CD8-positive, alpha-beta memory T cell (primary cell): ENCODE data around the gene OAS2. TPM values are rescaled to one million over a fixed set of nuclear protein-coding genes. Genes with fewer than 3 reads are reported as not detected.
A peak's percentile ranks its signal among the peaks of the same experiment; 100 is the strongest.

Experiments
- CTCF ChIA-PET: fragments of 350-600 bp; sonication (Branson Sonifier 250); formaldehyde crosslinking; loops from one replicate; lab custom pipeline; 2021; ENCODE audit warnings: antibody characterized with exemption; lab: Charles Lee
- POLR2A ChIA-PET: fragments of 350-600 bp; sonication (Branson Sonifier 250); formaldehyde crosslinking; loops from one replicate; lab custom pipeline; 2021; ENCODE audit warnings: antibody characterized with exemption; lab: Charles Lee
- DNase-seq, 5 donors: peaks; one replicate each; pipeline versions ENCODE4 v3.0.0 to v3.0.0-alpha.2; 2020 to 2022; ENCODE audit warnings: mixed read lengths in 1 of 5
- H3K27ac ChIP-seq: one replicate; pipeline ENCODE4 v1.7.0; 2013; ENCODE audit warnings: low read depth, mild to moderate bottlenecking, low read length, moderate library complexity
- H3K27me3 ChIP-seq: 2 replicates; pipeline ENCODE4 v1.7.0; 2013; ENCODE audit warnings: low read length, mild to moderate bottlenecking; ENCODE audit not compliant: insufficient read depth, poor library complexity, severe bottlenecking
- H3K36me3 ChIP-seq: 2 replicates; pipeline ENCODE4 v1.7.0; 2013; ENCODE audit warnings: mild to moderate bottlenecking, low read length, moderate library complexity; ENCODE audit not compliant: insufficient read depth
- H3K4me1 ChIP-seq: 2 replicates; pipeline ENCODE4 v1.7.0; 2013; ENCODE audit warnings: mild to moderate bottlenecking, low read length, moderate library complexity; ENCODE audit not compliant: insufficient read depth
- H3K4me3 ChIP-seq: 2 replicates; pipeline ENCODE4 v1.7.0; 2013; ENCODE audit warnings: mild to moderate bottlenecking, low read length
- H3K9me3 ChIP-seq: 2 replicates; pipeline ENCODE4 v1.7.0; 2013; ENCODE audit warnings: mild to moderate bottlenecking, low read length
- H3K27ac Mint-ChIP-seq, 8 donors: one replicate each; pipeline ENCODE4 v1.8.0; 2020 to 2021; ENCODE audit warnings: mixed read lengths in 8 of 8, mild to moderate bottlenecking in 6 of 8, inconsistent platforms in 3 of 8, moderate library complexity in 3 of 8
- H3K27me3 Mint-ChIP-seq, 2 donors: one replicate each; pipeline ENCODE4 v1.8.0; 2020 to 2021; ENCODE audit warnings: mixed read lengths in 2 of 2, mild to moderate bottlenecking in 1 of 2, moderate library complexity in 1 of 2
- H3K36me3 Mint-ChIP-seq, 3 donors: one replicate each; pipeline ENCODE4 v1.8.0; 2020 to 2021; ENCODE audit warnings: mixed read lengths in 3 of 3, inconsistent platforms in 1 of 3, mild to moderate bottlenecking in 1 of 3
- H3K4me1 Mint-ChIP-seq, 3 donors: one replicate each; pipeline ENCODE4 v1.8.0; 2020 to 2021; ENCODE audit warnings: mixed read lengths in 3 of 3, inconsistent platforms in 1 of 3, mild to moderate bottlenecking in 1 of 3
- H3K4me3 Mint-ChIP-seq, 7 donors: one replicate each; pipeline ENCODE4 v1.8.0; 2020 to 2021; ENCODE audit warnings: mixed read lengths in 7 of 7, mild to moderate bottlenecking in 6 of 7, moderate library complexity in 4 of 7, inconsistent platforms in 2 of 7
- H3K9me3 Mint-ChIP-seq, 5 donors: one replicate each; pipeline ENCODE4 v1.8.0; 2020 to 2022; ENCODE audit warnings: mixed read lengths in 5 of 5, mild to moderate bottlenecking in 3 of 5, moderate library complexity in 2 of 5, inconsistent platforms in 1 of 5
- polyA plus RNA-seq: library from polyadenylated mRNA; unstranded; fragments of 300-500 nt; fragmentation: Illumina TruSeq; gene quantifications from one replicate; pipeline ENCODE4 v1.2.3, GENCODE V29; 2021
- total RNA-seq, 2 experiments: library from RNA; stranded (reverse); gene quantifications; one replicate each; pipeline ENCODE4 v1.2.3, GENCODE V29; 2021

OAS2 gene
- total and polyA plus RNA-seq, 3 experiments from 2014 or later: 40.1 to 50.9 (median 46.6) TPM

DNA sequence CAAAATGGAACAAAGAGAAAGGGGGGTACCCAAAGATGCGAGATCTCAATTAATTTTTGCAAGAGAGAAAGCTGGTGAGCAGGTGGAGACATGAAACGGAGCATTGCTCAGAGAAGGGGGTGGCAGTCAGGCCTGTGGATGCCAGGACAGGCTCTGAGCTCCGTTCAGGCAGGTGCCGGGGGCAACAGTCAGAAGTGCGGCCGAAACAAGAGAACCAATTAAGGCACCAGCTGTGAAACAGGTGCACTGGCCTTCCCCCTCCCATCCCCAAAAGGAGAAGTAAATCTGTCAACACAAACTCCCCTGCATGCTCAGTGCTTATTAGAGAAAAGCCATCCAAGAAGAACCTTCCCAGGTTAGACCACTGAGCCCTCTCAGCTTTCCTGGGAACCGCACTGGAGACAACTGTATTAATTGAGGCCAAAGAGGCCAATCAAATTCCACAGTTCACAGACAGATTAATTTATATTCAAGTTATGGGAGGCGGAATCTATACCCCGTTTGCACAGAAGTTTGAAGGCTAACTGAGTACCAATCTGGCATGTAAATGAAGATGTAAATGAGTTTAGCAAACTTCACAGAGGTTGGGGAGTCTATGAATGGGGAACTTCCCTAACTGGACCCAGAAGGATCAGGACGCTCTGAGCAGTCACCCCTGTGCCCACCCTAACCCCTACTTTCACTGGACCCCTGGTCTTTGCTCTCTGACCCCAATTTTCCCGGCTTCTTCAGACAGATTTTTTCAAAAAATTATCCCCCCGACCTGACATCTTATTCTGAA is 20.9 kb downstream of the OAS2 start:
- Histone ChIP-seq H3K9me3 (no peaks in the 10 kb centered on the region), H3K4me1 (no peaks in the 10 kb centered on the region), H3K36me3 (peaks cover 79% of the 10 kb centered on the region), H3K4me3 (no peak overlapping the region), H3K27me3 (no peaks in the 10 kb centered on the region), H3K27ac (no peak overlapping the region)
- H3K4me3 Mint-ChIP-seq: no peak overlapping the region
- no peaks in the 10 kb centered on the region for H3K27me3 Mint-ChIP-seq
- DNase-seq: no peak
- peaks cover 38 to 90% (median 42%) of the 10 kb centered on the region in 3 donors for H3K36me3 Mint-ChIP-seq
- H3K27ac Mint-ChIP-seq: peak overlapping the region in 2 of 8 donors; percentile 51 to 77
- CTCF ChIA-PET: no interaction called here
- peaks cover 0 to 5% (median 4%) of the 10 kb centered on the region in 3 donors for H3K4me1 Mint-ChIP-seq
- no peaks in the 10 kb centered on the region for H3K9me3 Mint-ChIP-seq
- POLR2A ChIA-PET: no interaction called here

DNA sequence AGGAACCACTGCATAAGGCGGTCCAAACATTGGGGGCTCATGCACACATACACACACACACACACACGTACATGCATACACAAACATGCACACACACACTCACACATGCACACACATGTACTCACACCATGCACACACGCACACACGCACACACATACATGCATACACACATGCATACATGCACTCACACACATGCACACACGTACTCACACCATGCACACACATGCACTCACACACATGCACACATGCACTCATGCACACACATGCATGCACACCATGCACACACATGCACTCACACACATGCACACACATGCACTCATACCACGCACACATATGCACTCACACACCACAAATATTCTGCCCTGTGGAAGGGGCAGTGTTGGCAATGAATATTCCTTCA is 22.1 kb downstream of the OAS2 start:
- ChIA-PET POLR2A (no interaction called here), CTCF (interaction anchor here (1.2 kb wide), 1 partner anchor 8 kb away, joined by 3 read pairs; no protein-coding TSS in a partner anchor)
- H3K4me3 ChIP-seq: no peak overlapping the region
- H3K36me3 ChIP-seq: peaks cover 86% of the 10 kb centered on the region
- no peak overlapping the region for H3K27ac ChIP-seq
- H3K27me3 Mint-ChIP-seq: no peaks in the 10 kb centered on the region
- no peaks in the 10 kb centered on the region for H3K27me3 ChIP-seq
- H3K4me1 ChIP-seq: no peaks in the 10 kb centered on the region
- H3K36me3 Mint-ChIP-seq: peaks cover 37 to 93% (median 42%) of the 10 kb centered on the region in 3 donors
- H3K27ac Mint-ChIP-seq: peak overlapping the region in 2 of 8 donors; percentile 29 to 62
- H3K9me3 Mint-ChIP-seq: no peaks in the 10 kb centered on the region
- no peaks in the 10 kb centered on the region for H3K9me3 ChIP-seq
- no peak overlapping the region for H3K4me3 Mint-ChIP-seq
- peaks cover 0 to under 1% (median 0%) of the 10 kb centered on the region in 3 donors for H3K4me1 Mint-ChIP-seq
- no peak for DNase-seq

DNA sequence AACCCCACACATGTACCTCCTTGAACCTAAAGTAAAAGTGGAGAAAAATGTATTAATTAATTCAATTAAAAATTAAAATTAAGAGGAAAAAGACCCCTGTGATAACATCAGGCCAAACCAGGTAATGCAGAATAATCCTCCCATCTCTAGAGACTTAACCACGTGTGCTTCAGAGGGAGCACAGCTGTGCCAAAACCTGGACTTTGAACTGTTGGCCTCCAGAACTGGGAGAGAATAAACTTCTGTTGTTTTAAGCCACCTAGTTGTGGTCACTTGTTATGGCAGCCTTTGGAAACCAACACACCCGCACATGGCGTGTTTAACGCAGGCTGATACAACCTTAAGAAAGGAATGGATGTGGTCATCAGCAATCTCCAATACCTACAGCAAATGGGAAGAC is 23.8 kb downstream of the OAS2 start:
- Histone ChIP-seq H3K27ac (no peak overlapping the region), H3K27me3 (no peaks in the 10 kb centered on the region), H3K4me3 (no peak overlapping the region), H3K36me3 (peaks cover 85% of the 10 kb centered on the region), H3K4me1 (no peaks in the 10 kb centered on the region), H3K9me3 (no peaks in the 10 kb centered on the region)
- DNase-seq: no peak
- Mint-ChIP-seq H3K4me3 (no peak overlapping the region), H3K27ac (no peak overlapping the region), H3K36me3 (peaks cover 29 to 92% (median 38%) of the 10 kb centered on the region in 3 donors), H3K27me3 (no peaks in the 10 kb centered on the region), H3K4me1 (no peaks in the 10 kb centered on the region), H3K9me3 (no peaks in the 10 kb centered on the region)
- POLR2A ChIA-PET: no interaction called here
- CTCF ChIA-PET: no interaction called here

DNA sequence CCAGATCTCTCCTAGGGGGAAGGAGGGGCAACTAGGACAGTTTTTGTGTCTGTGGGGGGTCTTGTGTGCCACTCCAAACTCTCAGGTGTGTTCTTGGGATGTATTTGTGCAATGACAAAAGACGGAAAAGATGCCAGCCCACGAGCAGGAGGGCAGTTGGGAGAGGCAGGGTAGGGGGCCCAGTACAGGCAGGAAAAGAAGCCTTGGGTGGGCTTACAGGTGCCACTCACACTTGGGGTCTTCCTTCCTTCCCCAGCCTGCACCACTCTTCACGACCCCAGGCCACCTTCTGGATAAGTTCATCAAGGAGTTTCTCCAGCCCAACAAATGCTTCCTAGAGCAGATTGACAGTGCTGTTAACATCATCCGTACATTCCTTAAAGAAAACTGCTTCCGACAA is 24.4 kb downstream of the OAS2 start:
- no peak overlapping the region for H3K4me3 ChIP-seq
- no peaks in the 10 kb centered on the region for H3K9me3 Mint-ChIP-seq
- H3K9me3 ChIP-seq: no peaks in the 10 kb centered on the region
- no peaks in the 10 kb centered on the region for H3K4me1 Mint-ChIP-seq
- peaks cover 24 to 92% (median 35%) of the 10 kb centered on the region in 3 donors for H3K36me3 Mint-ChIP-seq
- no peaks in the 10 kb centered on the region for H3K4me1 ChIP-seq
- H3K4me3 Mint-ChIP-seq: no peak overlapping the region
- ChIA-PET POLR2A (no interaction called here), CTCF (no interaction called here)
- no peak overlapping the region for H3K27ac ChIP-seq
- H3K36me3 ChIP-seq: peaks cover 85% of the 10 kb centered on the region
- DNase-seq: no peak
- no peaks in the 10 kb centered on the region for H3K27me3 Mint-ChIP-seq
- H3K27me3 ChIP-seq: no peaks in the 10 kb centered on the region
- peak overlapping the region in 1 of 8 donors; percentile 88 for H3K27ac Mint-ChIP-seq

DNA sequence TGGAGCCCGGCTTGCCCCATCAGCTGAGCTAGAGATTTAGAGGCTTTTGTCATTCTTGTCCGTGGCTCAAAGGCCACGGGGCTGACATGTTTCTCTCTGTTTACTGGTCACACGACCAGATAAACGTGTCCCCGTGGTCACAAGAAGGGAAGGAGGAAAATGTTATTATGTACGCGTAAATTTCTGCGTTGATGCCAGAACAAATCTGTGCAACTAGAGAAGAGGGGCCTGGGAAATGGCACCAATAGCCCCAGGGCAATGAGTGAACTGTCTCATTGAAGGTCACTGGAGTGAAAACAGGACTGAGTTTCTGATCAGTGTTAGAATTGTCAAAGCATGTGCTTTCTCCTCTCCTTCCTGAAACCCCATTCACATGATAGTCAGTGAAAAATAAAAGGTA is 25.3 kb downstream of the OAS2 start:
- H3K36me3 ChIP-seq: peaks cover 83% of the 10 kb centered on the region
- Mint-ChIP-seq H3K9me3 (no peaks in the 10 kb centered on the region), H3K27ac (peak overlapping the region in 1 of 8 donors; percentile 11), H3K36me3 (peaks cover 23 to 92% (median 37%) of the 10 kb centered on the region in 3 donors), H3K4me3 (no peak overlapping the region), H3K4me1 (no peaks in the 10 kb centered on the region), H3K27me3 (no peaks in the 10 kb centered on the region)
- H3K4me3 ChIP-seq: no peak overlapping the region
- H3K4me1 ChIP-seq: no peaks in the 10 kb centered on the region
- ChIA-PET CTCF (interaction anchor here (2.2 kb wide), 1 partner anchor 10 kb away, joined by 10 read pairs; no protein-coding TSS in a partner anchor), POLR2A (no interaction called here)
- H3K9me3 ChIP-seq: no peaks in the 10 kb centered on the region
- no peak overlapping the region for H3K27ac ChIP-seq
- H3K27me3 ChIP-seq: no peaks in the 10 kb centered on the region
- no peak for DNase-seq

DNA sequence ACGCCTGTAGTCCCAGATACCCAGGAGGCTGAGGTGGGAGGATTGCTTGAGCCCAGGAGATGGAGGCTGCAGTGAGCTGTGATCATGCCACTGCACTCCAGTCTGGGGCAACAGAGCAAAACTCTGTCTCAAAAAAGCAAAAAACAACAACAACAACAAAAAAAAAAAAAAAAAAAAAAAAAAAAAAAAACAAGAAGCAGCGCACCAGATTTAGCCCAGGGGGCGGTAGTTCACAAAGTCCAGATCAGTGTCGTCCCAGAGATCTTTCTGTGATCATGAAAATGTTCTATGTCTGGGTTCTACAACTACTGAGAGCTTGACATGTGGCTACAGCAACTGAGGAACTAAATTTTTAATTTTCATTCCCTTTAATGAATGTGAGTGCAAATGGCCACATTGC is 27.4 kb downstream of the OAS2 start:
- Histone ChIP-seq H3K27me3 (no peaks in the 10 kb centered on the region), H3K9me3 (no peaks in the 10 kb centered on the region), H3K27ac (no peak overlapping the region), H3K4me1 (no peaks in the 10 kb centered on the region), H3K36me3 (peaks cover 78% of the 10 kb centered on the region), H3K4me3 (no peak overlapping the region)
- CTCF ChIA-PET: interaction anchor here (1.1 kb wide), 1 partner anchor 27 kb away, joined by 3 read pairs; no protein-coding TSS in a partner anchor
- Mint-ChIP-seq H3K27me3 (no peaks in the 10 kb centered on the region), H3K36me3 (peaks cover 27 to 92% (median 41%) of the 10 kb centered on the region in 3 donors), H3K9me3 (peaks cover 0 to 4% (median 3%) of the 10 kb centered on the region in 5 donors), H3K4me3 (no peak overlapping the region), H3K27ac (peak overlapping the region in 1 of 8 donors; percentile 33), H3K4me1 (no peaks in the 10 kb centered on the region)
- DNase-seq: no peak
- POLR2A ChIA-PET: no interaction called here

DNA sequence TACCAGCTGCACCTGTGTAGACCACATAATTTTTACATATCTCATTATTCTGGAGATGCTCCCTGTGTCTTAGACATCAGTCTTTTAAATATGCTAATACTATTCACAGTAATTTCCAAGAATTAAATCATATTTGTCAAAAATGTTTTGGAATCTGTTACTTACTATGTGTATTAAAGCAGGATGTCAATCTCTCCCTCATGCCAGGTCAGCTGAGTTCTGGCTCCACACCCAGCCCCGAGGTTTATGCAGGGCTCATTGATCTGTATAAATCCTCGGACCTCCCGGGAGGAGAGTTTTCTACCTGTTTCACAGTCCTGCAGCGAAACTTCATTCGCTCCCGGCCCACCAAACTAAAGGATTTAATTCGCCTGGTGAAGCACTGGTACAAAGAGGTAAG is 27.9 kb downstream of the OAS2 start:
- DNase-seq: no peak
- H3K4me1 ChIP-seq: no peaks in the 10 kb centered on the region
- Mint-ChIP-seq H3K9me3 (peaks cover 0 to 8% (median 7%) of the 10 kb centered on the region in 5 donors), H3K36me3 (peaks cover 31 to 93% (median 45%) of the 10 kb centered on the region in 3 donors), H3K27ac (peak overlapping the region in 1 of 8 donors; percentile 21), H3K4me3 (no peak overlapping the region), H3K27me3 (no peaks in the 10 kb centered on the region), H3K4me1 (no peaks in the 10 kb centered on the region)
- H3K4me3 ChIP-seq: no peak overlapping the region
- H3K9me3 ChIP-seq: no peaks in the 10 kb centered on the region
- H3K27me3 ChIP-seq: no peaks in the 10 kb centered on the region
- CTCF ChIA-PET: interaction anchor here (1.1 to 3.3 kb wide), 3 partner anchors 12 to 27 kb away, joined by 3 to 14 read pairs (median 3); no protein-coding TSS in a partner anchor
- no peak overlapping the region for H3K27ac ChIP-seq
- H3K36me3 ChIP-seq: peaks cover 79% of the 10 kb centered on the region
- POLR2A ChIA-PET: no interaction called here

DNA sequence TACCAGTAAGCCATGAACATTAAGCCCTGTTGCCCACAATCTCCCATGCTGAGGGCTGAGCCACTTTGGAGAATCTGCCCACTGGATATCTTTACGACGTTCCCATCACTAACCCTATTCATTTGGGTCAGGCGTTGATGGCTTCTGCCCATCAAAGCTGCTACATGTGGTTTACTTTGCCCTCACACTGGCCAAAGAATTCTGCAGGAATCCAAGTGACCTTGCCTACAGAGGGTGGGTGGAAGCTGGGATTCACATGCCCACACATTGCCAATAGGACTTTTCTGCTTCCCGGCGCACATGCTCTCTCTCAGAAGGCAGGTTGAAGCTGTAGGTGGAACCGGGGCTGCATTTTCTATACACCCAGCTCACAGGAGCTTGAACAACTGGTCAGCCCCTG is 28.3 kb downstream of the OAS2 start:
- Histone ChIP-seq H3K4me1 (no peaks in the 10 kb centered on the region), H3K4me3 (no peak overlapping the region), H3K36me3 (peaks cover 82% of the 10 kb centered on the region), H3K27me3 (no peaks in the 10 kb centered on the region), H3K9me3 (no peaks in the 10 kb centered on the region), H3K27ac (no peak overlapping the region)
- Mint-ChIP-seq H3K4me1 (no peaks in the 10 kb centered on the region), H3K27me3 (no peaks in the 10 kb centered on the region), H3K36me3 (peaks cover 35 to 95% (median 48%) of the 10 kb centered on the region in 3 donors), H3K4me3 (no peak overlapping the region), H3K27ac (peak overlapping the region in 2 of 8 donors; percentile 20 to 54), H3K9me3 (peaks cover 0 to 12% (median 7%) of the 10 kb centered on the region in 5 donors)
- ChIA-PET CTCF (interaction anchor here (0.8 to 3.3 kb wide), 4 partner anchors 9 to 28 kb away, joined by 3 to 14 read pairs (median 4); no protein-coding TSS in a partner anchor), POLR2A (no interaction called here)
- DNase-seq: no peak
